NCI-H460 (cell line): Measurements from ENCODE around the gene NUBP1. TPM values are rescaled to one million over a fixed set of nuclear protein-coding genes. Genes with fewer than 3 reads are reported as not detected.
"Not testable (repeated sequence)": the region's sequence is repeated elsewhere in the genome, so short reads cannot be mapped to it uniquely, and the experiment has no call there.

Experiments used
- DNase-seq: peaks from one replicate; pipeline ENCODE4 v3.0.0-alpha.2; 2016; ENCODE audit warnings: low read depth; ENCODE audit errors: extremely low read depth
- total RNA-seq: library from RNA; depleted of rRNA; stranded (reverse); fragments of >200 nt; shearing (Covaris generic); gene quantifications from 2 replicates; pipeline ENCODE4 v1.2.3, GENCODE V29; 2014

The NUBP1 gene
- total RNA-seq, 1 experiment from 2014 or later = 22.9 TPM

GRCh38 chr16:10750793-10751192 lies 7.2 kb downstream of the NUBP1 start:
- DNase-seq = no peak

DNA sequence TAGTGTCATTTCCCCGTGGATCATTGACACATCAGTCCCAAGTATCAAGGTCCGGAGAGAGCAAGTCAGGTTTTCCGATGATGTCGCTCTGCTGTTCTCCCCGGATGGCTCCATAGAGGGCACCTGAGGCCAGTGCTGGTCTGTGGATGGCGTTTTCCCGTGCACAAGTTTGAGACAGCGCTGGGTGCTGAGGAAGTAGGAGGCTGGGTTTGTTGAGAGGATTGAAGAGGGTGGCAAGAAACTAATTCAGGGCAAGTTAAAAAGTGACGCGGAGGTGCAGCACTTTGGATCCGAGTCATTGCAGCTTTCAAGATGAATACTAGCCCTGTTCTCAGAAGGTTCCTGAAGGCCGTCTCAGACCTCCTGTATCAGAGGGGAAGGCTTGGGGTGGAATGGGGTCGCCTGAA lies 7.7 kb downstream of the NUBP1 start:
- DNase-seq = no peak

DNA sequence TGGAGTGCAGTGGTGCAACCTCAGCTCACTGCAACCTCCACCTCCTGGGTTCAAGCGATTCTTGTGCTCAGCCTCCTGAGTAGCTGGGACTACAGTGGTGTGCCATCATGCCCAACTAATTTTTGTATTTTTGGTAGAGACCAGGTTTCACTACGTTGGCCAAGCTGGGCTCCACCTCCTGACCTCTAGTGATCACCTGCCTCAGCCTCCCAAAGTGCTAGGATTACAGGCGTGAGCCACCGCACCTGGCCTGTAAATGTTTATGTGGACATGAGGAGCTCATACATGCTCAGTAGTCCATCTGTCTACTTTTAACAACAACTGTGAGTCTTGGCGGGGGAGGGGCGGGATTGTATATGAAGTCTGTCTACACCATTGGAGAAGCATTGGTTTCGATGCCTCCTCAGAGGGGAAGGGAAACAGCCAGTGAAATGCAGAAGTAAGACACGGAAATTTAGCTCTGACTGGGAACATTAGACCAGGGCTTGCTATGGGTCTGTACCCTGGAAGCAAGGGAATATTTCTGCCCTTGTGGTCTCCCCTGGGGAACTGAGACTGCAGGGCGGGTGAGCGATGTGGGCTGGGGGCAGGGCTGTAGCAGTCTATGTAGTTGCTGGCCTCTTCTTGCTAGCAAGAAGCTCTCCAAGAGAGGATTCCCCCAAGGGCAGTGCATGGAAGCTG lies 9.3 kb downstream of the NUBP1 start:
- no peak for DNase-seq

DNA sequence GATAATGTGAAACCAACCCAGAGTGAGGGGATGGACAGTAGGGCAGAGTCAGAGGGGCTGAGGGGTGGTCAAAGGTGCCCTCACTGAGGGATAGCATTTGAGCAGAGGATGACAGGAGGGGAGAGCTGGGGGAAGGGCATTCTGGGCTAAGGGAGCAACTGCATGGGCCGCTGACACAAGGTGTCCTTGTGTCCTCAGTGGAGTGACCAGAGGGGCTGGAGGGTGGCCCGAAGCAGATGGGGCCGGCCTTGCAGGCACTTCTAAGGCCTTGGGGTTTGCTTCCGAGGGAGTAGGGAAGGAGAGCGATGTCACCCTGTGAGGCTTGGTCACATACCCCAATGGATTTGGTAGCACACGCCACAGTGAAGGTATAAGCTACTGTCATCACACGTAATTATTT lies 10.0 kb downstream of the NUBP1 start:
- no peak for DNase-seq

- no peak for DNase-seq
Measured at GRCh38 chr16:10754941-10755340, 11.3 kb downstream of the NUBP1 start.

DNA sequence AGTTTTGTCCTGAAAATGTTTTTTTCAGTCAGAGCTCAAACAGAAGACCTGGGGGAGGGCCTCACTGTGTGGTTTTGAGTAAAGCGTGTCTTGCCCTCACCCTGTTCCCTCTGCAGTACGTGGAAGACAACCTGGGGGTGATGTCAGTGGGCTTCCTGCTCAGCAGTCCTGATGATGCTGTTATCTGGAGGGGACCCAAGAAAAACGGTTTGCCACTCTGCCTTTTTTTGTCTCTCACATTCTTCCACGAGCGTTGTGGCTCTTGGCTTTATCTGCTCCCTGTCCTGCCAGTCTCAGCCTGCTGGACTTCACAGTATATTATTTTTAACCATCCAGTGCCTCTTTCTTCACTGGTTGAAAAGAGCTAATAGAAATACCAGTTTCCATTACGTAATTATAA lies 12.9 kb downstream of the NUBP1 start:
- DNase-seq = no peak

DNA sequence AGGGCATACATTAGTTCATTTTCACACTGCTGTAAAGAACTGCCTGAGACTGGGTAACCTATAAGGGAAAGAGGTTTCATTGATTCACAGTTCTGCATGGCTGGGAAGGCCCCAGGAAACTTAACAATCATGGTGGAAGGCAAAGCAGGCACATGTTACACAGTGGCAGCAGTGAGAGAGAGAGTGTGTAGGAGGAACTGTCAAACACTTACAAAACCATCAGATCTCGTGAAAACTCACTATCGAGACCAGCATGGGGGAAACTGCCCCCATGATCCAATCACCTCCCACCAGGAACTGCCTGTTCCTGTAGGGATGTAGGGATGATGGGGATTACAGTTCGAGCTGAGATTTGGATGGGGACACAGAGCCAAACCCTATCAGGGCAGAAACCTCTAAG lies 17.2 kb downstream of the NUBP1 start:
- DNase-seq = no peak

DNA sequence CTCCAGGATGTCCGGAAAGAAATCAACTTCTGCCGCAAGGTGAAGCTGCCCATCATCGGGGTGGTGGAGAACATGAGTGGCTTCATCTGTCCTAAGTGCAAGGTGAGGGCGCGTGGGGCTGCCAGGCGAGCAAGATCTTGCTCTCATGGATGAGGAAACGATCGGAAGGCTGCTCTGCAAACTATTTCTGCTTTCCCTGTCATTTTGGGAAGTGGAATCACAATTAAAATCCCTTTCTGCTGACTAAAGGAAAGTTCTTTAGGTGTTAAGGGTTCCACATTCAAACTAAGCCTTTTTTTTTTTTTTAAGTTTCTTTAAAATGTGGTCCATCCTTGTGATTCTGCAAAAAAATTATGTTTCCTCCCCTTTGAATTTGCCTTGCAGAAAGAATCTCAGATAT lies 17.7 kb downstream of the NUBP1 start:
- DNase-seq = no peak

DNA sequence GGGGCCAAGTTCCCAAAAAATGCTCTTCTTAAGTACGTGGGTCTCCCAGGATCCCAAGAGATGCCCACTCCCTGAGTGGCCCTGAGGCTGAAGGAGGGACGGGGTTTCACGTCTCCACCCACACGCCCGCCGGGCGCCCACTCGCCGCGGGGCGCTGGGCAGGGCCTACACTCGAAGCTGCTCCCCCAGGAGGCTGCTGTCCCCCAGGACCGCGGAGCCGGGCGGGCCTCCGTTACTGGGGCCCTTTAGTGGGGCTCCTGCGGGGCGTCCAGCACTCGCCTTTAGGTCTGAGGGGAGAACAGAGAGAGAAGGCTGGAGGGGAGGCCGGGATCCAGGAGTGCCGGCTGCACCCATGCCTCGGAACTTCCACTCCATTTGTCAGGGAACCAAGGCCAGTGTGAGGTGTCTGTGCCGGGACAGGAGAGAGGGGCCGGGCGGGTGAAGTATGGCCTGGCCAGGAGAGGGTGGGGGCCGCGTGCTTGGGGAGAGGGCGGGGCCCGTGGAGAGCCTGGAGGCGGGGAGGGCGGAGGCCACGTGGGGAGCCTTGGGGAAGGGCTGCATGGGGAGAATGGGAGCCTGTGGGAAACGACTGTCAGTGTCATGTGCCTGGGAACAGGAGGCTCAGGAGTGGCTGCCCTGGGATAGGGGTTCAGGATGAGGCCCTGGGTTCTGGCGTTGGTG lies 18.8 kb downstream of the NUBP1 start:
- no peak for DNase-seq

GRCh38 chr16:10763456-10763855 lies 19.8 kb downstream of the NUBP1 start:
- DNase-seq = no peak

DNA sequence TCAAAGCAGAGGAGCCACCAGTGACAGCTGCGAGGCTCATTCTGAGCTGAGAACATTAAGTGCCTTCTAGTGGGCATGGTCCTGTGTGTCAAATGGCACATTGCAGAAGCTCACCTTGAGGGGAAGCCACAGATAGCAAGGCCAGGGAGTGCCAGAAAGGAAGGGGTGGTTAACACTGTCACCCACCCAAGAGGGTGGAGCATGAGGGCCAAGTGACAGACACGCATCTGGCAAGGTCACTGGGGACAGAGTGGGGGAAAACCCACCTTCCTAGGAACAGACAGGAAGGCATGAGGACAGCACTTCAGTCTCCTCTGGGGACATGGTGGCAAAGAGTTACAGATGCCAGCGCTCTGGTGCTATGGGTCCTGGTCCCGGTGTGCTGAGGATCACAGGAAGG lies 22.1 kb downstream of the NUBP1 start:
- no peak for DNase-seq

DNA sequence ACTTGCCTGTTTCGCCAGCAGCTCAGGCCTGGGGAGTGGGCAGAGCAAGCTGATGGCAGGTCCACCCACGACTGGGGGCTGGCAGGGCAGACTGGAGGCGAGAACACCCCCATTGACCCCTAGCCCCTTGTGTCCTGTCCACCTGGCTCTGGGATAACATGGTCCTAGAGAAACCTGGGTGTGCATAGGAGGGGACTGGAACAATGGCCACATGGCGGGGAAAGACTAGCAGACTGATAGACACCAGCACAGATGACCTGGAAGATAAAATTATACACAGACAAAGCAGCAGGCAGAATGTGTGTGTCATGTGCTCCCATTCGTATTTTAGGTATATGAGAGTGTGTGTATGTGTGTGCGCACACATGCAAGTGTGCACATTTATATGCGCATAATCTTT lies 23.5 kb downstream of the NUBP1 start:
- DNase-seq = no peak

DNA sequence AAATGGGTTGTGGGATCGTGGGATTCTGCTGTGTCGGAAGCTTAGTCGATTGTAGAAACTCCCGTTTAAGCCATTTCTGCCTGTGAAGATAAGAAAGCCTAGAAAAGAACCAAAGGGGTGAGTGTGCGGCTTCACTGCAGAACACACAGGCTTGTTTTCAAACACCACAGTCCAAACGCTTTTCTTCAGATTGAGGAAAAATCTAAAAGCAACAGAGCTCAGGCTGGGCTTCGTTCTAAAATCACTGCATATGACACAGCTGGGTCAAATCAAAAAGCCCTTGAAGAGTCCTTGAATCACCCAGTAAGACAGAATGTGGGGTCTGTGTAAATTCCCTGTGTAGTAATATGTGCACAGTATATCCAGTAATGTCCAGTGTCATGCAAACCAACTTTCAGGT lies 25.7 kb downstream of the NUBP1 start:
- DNase-seq = no peak

GRCh38 chr16:10770907-10771306 lies 27.3 kb downstream of the NUBP1 start:
- DNase-seq = no peak

DNA sequence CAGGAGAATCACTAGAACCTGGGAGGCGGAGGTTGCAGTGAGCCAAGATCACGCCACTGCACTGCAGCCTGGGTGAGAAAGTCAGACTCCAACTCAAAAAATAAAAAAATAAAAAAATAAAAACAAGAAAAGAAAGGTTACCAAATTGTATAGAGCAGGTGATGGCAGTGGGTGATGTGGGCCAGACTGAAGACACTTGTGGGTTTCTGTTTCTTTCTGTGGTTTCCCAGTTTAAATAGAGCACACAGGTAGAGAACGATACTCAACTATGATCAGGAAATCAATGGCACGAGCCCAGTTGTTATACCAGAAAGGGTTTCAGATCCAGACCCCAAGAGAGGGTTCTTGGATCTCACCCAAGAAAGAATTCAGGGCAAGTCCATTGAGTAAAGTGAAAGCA lies 32.6 kb downstream of the NUBP1 start:
- DNase-seq = no peak

- not testable (repeated sequence) for DNase-seq
Measured at GRCh38 chr16:10776923-10777322, 33.3 kb downstream of the NUBP1 start.

DNA sequence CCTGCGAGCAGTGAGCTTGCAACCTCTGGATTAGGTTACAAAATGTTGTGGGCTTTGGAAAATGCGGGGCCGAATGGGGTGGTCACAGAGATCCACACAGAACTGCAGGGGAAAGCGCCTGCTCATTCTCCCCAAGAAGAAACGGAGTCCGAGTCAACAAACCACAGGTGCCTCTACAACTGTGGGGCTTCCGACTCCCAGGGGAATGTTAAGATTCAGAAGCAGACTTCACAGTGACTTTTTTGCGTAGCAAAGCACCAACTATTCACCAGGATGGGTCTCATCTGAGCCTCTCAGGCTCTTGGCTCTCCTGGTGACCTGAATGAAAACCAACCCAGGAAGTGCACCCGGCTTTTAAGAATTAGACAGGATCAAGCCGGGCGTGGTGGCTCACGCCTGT lies 33.7 kb downstream of the NUBP1 start:
- no peak for DNase-seq

DNA sequence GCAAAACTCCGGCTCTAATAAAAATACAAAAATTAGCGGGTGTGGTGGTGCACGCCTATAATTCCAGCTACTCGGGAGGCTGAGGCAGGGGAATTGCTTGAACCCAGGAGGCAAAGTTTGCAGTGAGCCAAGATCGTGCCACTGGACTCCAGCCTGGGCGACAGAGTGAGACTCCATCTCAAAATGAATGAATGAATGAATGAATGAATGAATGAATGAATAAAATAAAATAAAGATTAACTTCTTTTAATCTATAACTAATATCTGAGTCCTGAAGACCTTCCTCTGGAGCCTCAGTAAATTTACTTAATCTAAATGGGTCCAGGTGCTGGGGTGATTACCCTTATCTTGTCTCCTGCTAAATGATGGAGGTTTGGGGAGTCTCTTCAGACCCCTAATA lies 36.3 kb downstream of the NUBP1 start:
- not testable (repeated sequence) for DNase-seq

- DNase-seq = no peak
Measured at GRCh38 chr16:10780628-10781027, 37.0 kb downstream of the NUBP1 start.

- no peak for DNase-seq
Measured at GRCh38 chr16:10782628-10783027, 39.0 kb downstream of the NUBP1 start.

- no peak for DNase-seq
Measured at GRCh38 chr16:10787304-10787703, 43.7 kb downstream of the NUBP1 start.

DNA sequence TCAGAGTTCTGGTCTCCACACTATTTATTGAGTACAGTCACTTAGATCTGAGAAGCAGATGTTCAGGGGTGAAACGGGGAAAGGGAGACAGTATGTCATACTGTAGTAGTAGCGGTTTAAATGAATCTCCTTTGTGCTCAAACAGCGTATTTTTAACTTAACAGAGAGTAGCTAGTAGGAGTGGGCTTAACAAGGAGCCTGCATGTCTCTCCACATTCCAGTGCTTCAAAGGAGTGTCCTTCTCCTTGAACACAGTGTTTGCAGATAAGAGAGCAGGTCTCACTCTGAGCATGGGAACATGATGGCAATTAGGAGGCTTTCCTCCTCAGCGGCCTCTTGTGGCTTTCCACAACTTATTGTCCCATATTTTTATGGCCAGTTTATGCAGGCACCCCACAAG lies 45.0 kb downstream of the NUBP1 start:
- not testable (repeated sequence) for DNase-seq

GRCh38 chr16:10791048-10791447 lies 47.4 kb downstream of the NUBP1 start:
- no peak for DNase-seq
